ENCODE data around the gene C2.

GRCh38 chr6:31946370-31946885, 18.9 kb downstream of the C2 start:
- TF ChIP-seq CTCF (IDR thresholded peaks at IDR 0.05) (no peak), EP300 (IDR thresholded peaks at IDR 0.05) (no peak)
